WTC11 (cell line): ENCODE results near the gene DEFB127.

Experiments
- EMX1 ChIP-seq: fragments of 250-450 bp; sonication (Bioruptor Pico); IDR thresholded peaks from 2 replicates; pipeline ENCODE4 v1.8.0; 2021; ENCODE audit warnings: mild to moderate bottlenecking
- TP53 ChIP-seq: sonication (generic); formaldehyde crosslinking; IDR thresholded peaks from 2 replicates; pipeline ENCODE4 v1.8.1; 2023; ENCODE audit warnings: mild to moderate bottlenecking, missing genetic modification reagents
- TF ChIP-seq, protein P1 (sequence below): fragments of 200-600 bp; IDR thresholded peaks from 2 replicates; pipeline ENCODE4 v1.8.0; 2022; ENCODE audit warnings: antibody characterized with exemption
- TF ChIP-seq, protein P2 (sequence below): sonication (generic); formaldehyde crosslinking; IDR thresholded peaks from 2 replicates; pipeline ENCODE4 v1.8.1; 2022; ENCODE audit warnings: missing genetic modification reagents, borderline replicate concordance

DNA sequence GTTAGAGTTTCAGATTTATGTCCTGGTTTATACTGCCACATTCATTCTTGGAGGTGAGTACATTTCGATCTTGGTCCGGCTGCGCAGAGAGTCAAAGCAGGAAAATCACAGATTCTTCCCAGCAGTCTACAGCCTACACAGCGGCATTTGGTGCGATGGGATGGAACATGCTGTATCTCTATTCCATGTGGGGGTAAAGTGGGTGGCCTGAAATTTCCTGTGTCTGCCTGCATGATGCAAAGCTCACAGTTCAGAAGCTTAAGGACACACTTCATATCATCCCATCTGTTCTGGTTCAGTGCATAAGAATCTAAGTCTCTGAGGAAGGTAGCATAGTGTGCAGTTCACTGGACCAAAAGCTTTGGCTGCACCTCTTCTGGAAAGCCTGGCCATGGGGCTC, at the start of gene DEFB127:
- no peak for TF ChIP-seq TP53 (CRISPR knock-in tag)
- TF ChIP-seq, protein P1, sequence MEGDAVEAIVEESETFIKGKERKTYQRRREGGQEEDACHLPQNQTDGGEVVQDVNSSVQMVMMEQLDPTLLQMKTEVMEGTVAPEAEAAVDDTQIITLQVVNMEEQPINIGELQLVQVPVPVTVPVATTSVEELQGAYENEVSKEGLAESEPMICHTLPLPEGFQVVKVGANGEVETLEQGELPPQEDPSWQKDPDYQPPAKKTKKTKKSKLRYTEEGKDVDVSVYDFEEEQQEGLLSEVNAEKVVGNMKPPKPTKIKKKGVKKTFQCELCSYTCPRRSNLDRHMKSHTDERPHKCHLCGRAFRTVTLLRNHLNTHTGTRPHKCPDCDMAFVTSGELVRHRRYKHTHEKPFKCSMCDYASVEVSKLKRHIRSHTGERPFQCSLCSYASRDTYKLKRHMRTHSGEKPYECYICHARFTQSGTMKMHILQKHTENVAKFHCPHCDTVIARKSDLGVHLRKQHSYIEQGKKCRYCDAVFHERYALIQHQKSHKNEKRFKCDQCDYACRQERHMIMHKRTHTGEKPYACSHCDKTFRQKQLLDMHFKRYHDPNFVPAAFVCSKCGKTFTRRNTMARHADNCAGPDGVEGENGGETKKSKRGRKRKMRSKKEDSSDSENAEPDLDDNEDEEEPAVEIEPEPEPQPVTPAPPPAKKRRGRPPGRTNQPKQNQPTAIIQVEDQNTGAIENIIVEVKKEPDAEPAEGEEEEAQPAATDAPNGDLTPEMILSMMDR: no peak
- TF ChIP-seq, protein P2, sequence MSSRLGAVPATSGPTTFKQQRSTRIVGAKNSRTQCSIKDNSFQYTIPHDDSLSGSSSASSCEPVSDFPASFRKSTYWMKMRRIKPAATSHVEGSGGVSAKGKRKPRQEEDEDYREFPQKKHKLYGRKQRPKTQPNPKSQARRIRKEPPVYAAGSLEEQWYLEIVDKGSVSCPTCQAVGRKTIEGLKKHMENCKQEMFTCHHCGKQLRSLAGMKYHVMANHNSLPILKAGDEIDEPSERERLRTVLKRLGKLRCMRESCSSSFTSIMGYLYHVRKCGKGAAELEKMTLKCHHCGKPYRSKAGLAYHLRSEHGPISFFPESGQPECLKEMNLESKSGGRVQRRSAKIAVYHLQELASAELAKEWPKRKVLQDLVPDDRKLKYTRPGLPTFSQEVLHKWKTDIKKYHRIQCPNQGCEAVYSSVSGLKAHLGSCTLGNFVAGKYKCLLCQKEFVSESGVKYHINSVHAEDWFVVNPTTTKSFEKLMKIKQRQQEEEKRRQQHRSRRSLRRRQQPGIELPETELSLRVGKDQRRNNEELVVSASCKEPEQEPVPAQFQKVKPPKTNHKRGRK (CRISPR knock-in tag): no peak
- TF ChIP-seq EMX1 (CRISPR knock-in tag): no peak
